Liver (tissue), 9 donors: Measurements from ENCODE around the gene NFIA. TPM values are rescaled to one million over a fixed set of nuclear protein-coding genes. Genes with fewer than 3 reads are reported as not detected.

ENCODE experiments used
- DNase-seq: peaks from one replicate; pipeline ENCODE4 v3.0.0-alpha.2; 2017; ENCODE audit warnings: low spot score
- H3K27ac ChIP-seq, 2 donors: one replicate each; pipeline ENCODE4 v1.7.0; 2013; ENCODE audit warnings: inconsistent platforms in 2 of 2, low read length in 2 of 2, control low read depth in 1 of 2, low read depth in 1 of 2, mild to moderate bottlenecking in 1 of 2
- H3K27me3 ChIP-seq, 4 donors: one replicate each; pipeline versions ENCODE4 v1.6.1 to v1.7.0; 2013; ENCODE audit warnings: low read length in 3 of 4, inconsistent platforms in 1 of 4, mild to moderate bottlenecking in 1 of 4, moderate library complexity in 1 of 4; ENCODE audit not compliant: control insufficient read depth in 4 of 4, insufficient read depth in 4 of 4
- H3K36me3 ChIP-seq, 4 donors: one replicate each; pipeline versions ENCODE4 v1.6.1 to v1.7.0; 2013; ENCODE audit warnings: low read length in 3 of 4, mild to moderate bottlenecking in 3 of 4, low read depth in 1 of 4, moderate library complexity in 1 of 4; ENCODE audit not compliant: control insufficient read depth in 4 of 4, insufficient read depth in 3 of 4
- H3K4me1 ChIP-seq, 4 donors: one replicate each; pipeline versions ENCODE4 v1.6.1 to v1.7.0; 2013; ENCODE audit warnings: low read length in 3 of 4, mild to moderate bottlenecking in 3 of 4, moderate library complexity in 1 of 4; ENCODE audit not compliant: control insufficient read depth in 4 of 4, insufficient read depth in 4 of 4
- H3K4me3 ChIP-seq, 3 donors: one replicate each; pipeline versions ENCODE4 v1.6.1 to v1.7.0; 2013; ENCODE audit warnings: low read length in 3 of 3, control low read depth in 1 of 3, low read depth in 1 of 3, mild to moderate bottlenecking in 1 of 3
- H3K9ac ChIP-seq, 2 donors: one replicate each; pipeline ENCODE4 v1.7.0; 2013; ENCODE audit warnings: low read length in 2 of 2, mild to moderate bottlenecking in 2 of 2, moderate library complexity in 2 of 2, control low read depth in 1 of 2, low read depth in 1 of 2
- H3K9me3 ChIP-seq, 4 donors: one replicate each; pipeline versions ENCODE4 v1.6.1 to v1.7.0; 2013; ENCODE audit warnings: low read length in 3 of 4; ENCODE audit not compliant: control insufficient read depth in 4 of 4
- EGR1 ChIP-seq, 2 donors: IDR thresholded peaks; 2 replicates each; pipeline ENCODE4 v1.6.1; 2016 to 2018; ENCODE audit warnings: antibody characterized with exemption in 2 of 2, low read depth in 2 of 2
- FOXA1 ChIP-seq: IDR thresholded peaks from 2 replicates; pipeline ENCODE4 v1.6.1; 2016; ENCODE audit warnings: antibody characterized with exemption
- FOXA2 ChIP-seq: IDR thresholded peaks from 2 replicates; pipeline ENCODE4 v1.6.1; 2016; ENCODE audit warnings: antibody characterized with exemption
- GABPA ChIP-seq, 2 donors: IDR thresholded peaks in 1 of 2; conservative IDR thresholded peaks in 1 of 2; 2 replicates each; pipeline ENCODE4 v1.6.1; 2016; ENCODE audit warnings: antibody characterized with exemption in 2 of 2, mild to moderate bottlenecking in 1 of 2, moderate library complexity in 1 of 2
- HNF4A ChIP-seq, 2 donors: conservative IDR thresholded peaks; 2 replicates each; pipeline ENCODE4 v1.6.1; 2016; ENCODE audit warnings: antibody characterized with exemption in 2 of 2, mild to moderate bottlenecking in 2 of 2
- HNF4G ChIP-seq: IDR thresholded peaks from 2 replicates; pipeline ENCODE4 v1.6.1; 2016; ENCODE audit warnings: antibody characterized with exemption
- JUND ChIP-seq, 2 donors: IDR thresholded peaks; 2 replicates each; pipeline ENCODE4 v1.6.1; 2016; ENCODE audit warnings: antibody characterized with exemption in 2 of 2
- NR2F2 ChIP-seq: IDR thresholded peaks from 2 replicates; pipeline ENCODE4 v1.6.1; 2016; ENCODE audit warnings: antibody characterized with exemption
- RAD21 ChIP-seq, 2 donors: IDR thresholded peaks; 2 replicates each; pipeline ENCODE4 v1.6.1; 2016; ENCODE audit warnings: antibody characterized with exemption in 2 of 2, mild to moderate bottlenecking in 2 of 2
- RXRA ChIP-seq, 2 donors: IDR thresholded peaks; 2 replicates each; pipeline ENCODE4 v1.6.1; 2017 to 2018; ENCODE audit warnings: antibody characterized with exemption in 2 of 2, mild to moderate bottlenecking in 1 of 2
- TAF1 ChIP-seq: conservative IDR thresholded peaks from 2 replicates; pipeline ENCODE4 v1.6.1; 2016; ENCODE audit warnings: antibody characterized with exemption, mild to moderate bottlenecking
- YY1 ChIP-seq: IDR thresholded peaks from 2 replicates; pipeline ENCODE4 v1.6.1; 2016; ENCODE audit warnings: antibody characterized with exemption, mild to moderate bottlenecking
- whole genome bisulfite sequencing: extraction: QIAGEN DNeasy Blood & Tissue Kit; methylation state at CpG from one replicate; pipeline ENCODE4 v1.1.7; 2013; 5-methylcytosine and 5-hydroxymethylcytosine counted together
- polyA plus RNA-seq, 2 donors: library from polyadenylated mRNA; stranded (reverse) in 1 of 2; unstranded in 1 of 2; fragments of 200-250 nt in 1 of 2; fragments of >200 nt in 1 of 2; fragmentation: Nextera tagmentation in 1 of 2; extraction: Ambion mirVana in 1 of 2; gene quantifications; one replicate each; pipeline versions ENCODE4 v1.2.1 to v1.2.3, GENCODE V29; 2013 to 2015
- total RNA-seq, 2 donors: library from RNA; depleted of rRNA; stranded (reverse); fragments of >200 nt; gene quantifications; one replicate each; pipeline ENCODE4 v1.2.3, GENCODE V29; 2014
- TF ChIP-seq, protein P1 (sequence below): IDR thresholded peaks from 2 replicates; pipeline ENCODE4 v1.6.1; 2016; ENCODE audit warnings: antibody characterized with exemption
- TF ChIP-seq, protein P2 (sequence below): IDR thresholded peaks from 2 replicates; pipeline ENCODE4 v1.6.1; 2016; ENCODE audit warnings: antibody characterized with exemption
- TF ChIP-seq, protein P3 (sequence below): IDR thresholded peaks from 2 replicates; pipeline ENCODE4 v1.6.1; 2016; ENCODE audit warnings: antibody characterized with exemption, mild to moderate bottlenecking
- TF ChIP-seq, protein P4 (sequence below): IDR thresholded peaks from 2 replicates; pipeline ENCODE4 v1.6.1; 2016; ENCODE audit warnings: antibody characterized with exemption
- TF ChIP-seq, protein P5 (sequence below): fragments of 150-350 bp; IDR thresholded peaks from 2 replicates; pipeline ENCODE4 v1.5.1; 2017; ENCODE audit warnings: improper control_type of control experiment, low read depth, low read length; ENCODE audit not compliant: missing input control
- donor health status: healthy.
- donor health status: healthy.
- donor health status: healthy.
- donor health status: healthy.
- donor health status: healthy.

NFIA gene
- total and polyA plus RNA-seq, 4 donors: 6.8 to 53.7 (median 22.2) TPM

GRCh38 chr1:61374156-61374555 is 291.8 kb downstream of the NFIA start:
- H3K27me3 ChIP-seq: no peaks in the 10 kb centered on the region
- no peaks in the 10 kb centered on the region for H3K9me3 ChIP-seq
- no peaks in the 10 kb centered on the region for H3K4me1 ChIP-seq
- H3K9ac ChIP-seq: no peak overlapping the region
- TF ChIP-seq GABPA (IDR thresholded peaks at IDR 0.05 in 1 of 2, conservative IDR thresholded peaks at IDR 0.05 in 1 of 2): no peak
- no peak overlapping the region for H3K27ac ChIP-seq
- WGBS: 95% methylated on average over 1 of the region's 1 CpG
- no peak overlapping the region for H3K4me3 ChIP-seq
- no peak for DNase-seq
- peaks cover 1 to 33% (median 4%) of the 10 kb centered on the region in 4 donors for H3K36me3 ChIP-seq

- H3K27ac ChIP-seq: no peak overlapping the region
- peaks cover 1 to 29% (median 3%) of the 10 kb centered on the region in 4 donors for H3K36me3 ChIP-seq
- no peak overlapping the region for H3K4me3 ChIP-seq
- H3K4me1 ChIP-seq: no peaks in the 10 kb centered on the region
- no peak overlapping the region for H3K9ac ChIP-seq
- no peaks in the 10 kb centered on the region for H3K9me3 ChIP-seq
- no peaks in the 10 kb centered on the region for H3K27me3 ChIP-seq
- TF ChIP-seq NR2F2 (no peak), YY1 (no peak), FOXA2 (no peak), RXRA (IDR thresholded peaks at IDR 0.05) (no peak), RAD21 (IDR thresholded peaks at IDR 0.05) (no peak)
- TF ChIP-seq, protein P1, sequence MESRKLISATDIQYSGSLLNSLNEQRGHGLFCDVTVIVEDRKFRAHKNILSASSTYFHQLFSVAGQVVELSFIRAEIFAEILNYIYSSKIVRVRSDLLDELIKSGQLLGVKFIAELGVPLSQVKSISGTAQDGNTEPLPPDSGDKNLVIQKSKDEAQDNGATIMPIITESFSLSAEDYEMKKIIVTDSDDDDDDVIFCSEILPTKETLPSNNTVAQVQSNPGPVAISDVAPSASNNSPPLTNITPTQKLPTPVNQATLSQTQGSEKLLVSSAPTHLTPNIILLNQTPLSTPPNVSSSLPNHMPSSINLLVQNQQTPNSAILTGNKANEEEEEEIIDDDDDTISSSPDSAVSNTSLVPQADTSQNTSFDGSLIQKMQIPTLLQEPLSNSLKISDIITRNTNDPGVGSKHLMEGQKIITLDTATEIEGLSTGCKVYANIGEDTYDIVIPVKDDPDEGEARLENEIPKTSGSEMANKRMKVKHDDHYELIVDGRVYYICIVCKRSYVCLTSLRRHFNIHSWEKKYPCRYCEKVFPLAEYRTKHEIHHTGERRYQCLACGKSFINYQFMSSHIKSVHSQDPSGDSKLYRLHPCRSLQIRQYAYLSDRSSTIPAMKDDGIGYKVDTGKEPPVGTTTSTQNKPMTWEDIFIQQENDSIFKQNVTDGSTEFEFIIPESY: no peak
- 93% methylated on average over 3 of the region's 3 CpGs for WGBS
- no peak for DNase-seq
Measured at GRCh38 chr1:61375082-61375880, 292.9 kb downstream of the NFIA start.

DNA sequence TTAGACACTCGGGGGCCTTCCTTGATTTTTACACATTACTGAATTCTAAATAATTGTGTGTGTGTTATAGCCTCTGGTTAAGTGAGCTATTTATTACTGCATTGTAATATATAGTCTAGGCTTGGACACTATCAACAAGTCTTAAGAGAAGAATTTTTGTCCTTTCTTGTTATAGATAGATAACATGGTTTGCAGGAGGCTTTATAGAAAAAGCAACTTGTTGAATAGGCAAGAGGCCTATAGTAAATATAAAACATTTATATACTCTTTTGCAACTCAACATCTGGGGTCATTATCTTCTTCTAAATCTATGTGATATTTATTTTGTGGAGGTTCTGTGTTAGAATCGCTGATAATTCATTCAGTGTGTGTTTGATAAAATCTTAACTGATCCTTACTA is 293.8 kb downstream of the NFIA start:
- peaks cover 1 to 22% (median 3%) of the 10 kb centered on the region in 4 donors for H3K36me3 ChIP-seq
- no peaks in the 10 kb centered on the region for H3K9me3 ChIP-seq
- WGBS: 93% methylated on average over 2 of the region's 2 CpGs
- H3K27me3 ChIP-seq: no peaks in the 10 kb centered on the region
- H3K9ac ChIP-seq: no peak overlapping the region
- H3K27ac ChIP-seq: no peak overlapping the region
- H3K4me3 ChIP-seq: no peak overlapping the region
- DNase-seq: no peak
- no peaks in the 10 kb centered on the region for H3K4me1 ChIP-seq
- TF ChIP-seq, protein P2, sequence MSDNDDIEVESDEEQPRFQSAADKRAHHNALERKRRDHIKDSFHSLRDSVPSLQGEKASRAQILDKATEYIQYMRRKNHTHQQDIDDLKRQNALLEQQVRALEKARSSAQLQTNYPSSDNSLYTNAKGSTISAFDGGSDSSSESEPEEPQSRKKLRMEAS: no peak
- TF ChIP-seq GABPA (IDR thresholded peaks at IDR 0.05 in 1 of 2, conservative IDR thresholded peaks at IDR 0.05 in 1 of 2) (no peak), HNF4A (conservative IDR thresholded peaks at IDR 0.05) (no peak), JUND (IDR thresholded peaks at IDR 0.05) (no peak), HNF4G (no peak), FOXA1 (no peak), TAF1 (no peak), YY1 (no peak), RAD21 (IDR thresholded peaks at IDR 0.05) (no peak), NR2F2 (no peak), EGR1 (IDR thresholded peaks at IDR 0.05; ENCODE audit: low read depth in 2 of 2) (no peak), RXRA (IDR thresholded peaks at IDR 0.05) (no peak), FOXA2 (no peak)
- TF ChIP-seq, protein P3, sequence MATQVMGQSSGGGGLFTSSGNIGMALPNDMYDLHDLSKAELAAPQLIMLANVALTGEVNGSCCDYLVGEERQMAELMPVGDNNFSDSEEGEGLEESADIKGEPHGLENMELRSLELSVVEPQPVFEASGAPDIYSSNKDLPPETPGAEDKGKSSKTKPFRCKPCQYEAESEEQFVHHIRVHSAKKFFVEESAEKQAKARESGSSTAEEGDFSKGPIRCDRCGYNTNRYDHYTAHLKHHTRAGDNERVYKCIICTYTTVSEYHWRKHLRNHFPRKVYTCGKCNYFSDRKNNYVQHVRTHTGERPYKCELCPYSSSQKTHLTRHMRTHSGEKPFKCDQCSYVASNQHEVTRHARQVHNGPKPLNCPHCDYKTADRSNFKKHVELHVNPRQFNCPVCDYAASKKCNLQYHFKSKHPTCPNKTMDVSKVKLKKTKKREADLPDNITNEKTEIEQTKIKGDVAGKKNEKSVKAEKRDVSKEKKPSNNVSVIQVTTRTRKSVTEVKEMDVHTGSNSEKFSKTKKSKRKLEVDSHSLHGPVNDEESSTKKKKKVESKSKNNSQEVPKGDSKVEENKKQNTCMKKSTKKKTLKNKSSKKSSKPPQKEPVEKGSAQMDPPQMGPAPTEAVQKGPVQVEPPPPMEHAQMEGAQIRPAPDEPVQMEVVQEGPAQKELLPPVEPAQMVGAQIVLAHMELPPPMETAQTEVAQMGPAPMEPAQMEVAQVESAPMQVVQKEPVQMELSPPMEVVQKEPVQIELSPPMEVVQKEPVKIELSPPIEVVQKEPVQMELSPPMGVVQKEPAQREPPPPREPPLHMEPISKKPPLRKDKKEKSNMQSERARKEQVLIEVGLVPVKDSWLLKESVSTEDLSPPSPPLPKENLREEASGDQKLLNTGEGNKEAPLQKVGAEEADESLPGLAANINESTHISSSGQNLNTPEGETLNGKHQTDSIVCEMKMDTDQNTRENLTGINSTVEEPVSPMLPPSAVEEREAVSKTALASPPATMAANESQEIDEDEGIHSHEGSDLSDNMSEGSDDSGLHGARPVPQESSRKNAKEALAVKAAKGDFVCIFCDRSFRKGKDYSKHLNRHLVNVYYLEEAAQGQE: no peak
- TF ChIP-seq, protein P1: no peak
- TF ChIP-seq, protein P4, sequence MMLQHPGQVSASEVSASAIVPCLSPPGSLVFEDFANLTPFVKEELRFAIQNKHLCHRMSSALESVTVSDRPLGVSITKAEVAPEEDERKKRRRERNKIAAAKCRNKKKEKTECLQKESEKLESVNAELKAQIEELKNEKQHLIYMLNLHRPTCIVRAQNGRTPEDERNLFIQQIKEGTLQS: no peak
- TF ChIP-seq, protein P5, sequence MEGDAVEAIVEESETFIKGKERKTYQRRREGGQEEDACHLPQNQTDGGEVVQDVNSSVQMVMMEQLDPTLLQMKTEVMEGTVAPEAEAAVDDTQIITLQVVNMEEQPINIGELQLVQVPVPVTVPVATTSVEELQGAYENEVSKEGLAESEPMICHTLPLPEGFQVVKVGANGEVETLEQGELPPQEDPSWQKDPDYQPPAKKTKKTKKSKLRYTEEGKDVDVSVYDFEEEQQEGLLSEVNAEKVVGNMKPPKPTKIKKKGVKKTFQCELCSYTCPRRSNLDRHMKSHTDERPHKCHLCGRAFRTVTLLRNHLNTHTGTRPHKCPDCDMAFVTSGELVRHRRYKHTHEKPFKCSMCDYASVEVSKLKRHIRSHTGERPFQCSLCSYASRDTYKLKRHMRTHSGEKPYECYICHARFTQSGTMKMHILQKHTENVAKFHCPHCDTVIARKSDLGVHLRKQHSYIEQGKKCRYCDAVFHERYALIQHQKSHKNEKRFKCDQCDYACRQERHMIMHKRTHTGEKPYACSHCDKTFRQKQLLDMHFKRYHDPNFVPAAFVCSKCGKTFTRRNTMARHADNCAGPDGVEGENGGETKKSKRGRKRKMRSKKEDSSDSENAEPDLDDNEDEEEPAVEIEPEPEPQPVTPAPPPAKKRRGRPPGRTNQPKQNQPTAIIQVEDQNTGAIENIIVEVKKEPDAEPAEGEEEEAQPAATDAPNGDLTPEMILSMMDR: no peak
